ENCODE data around the gene HAUS1. TPM values are rescaled to one million over a fixed set of nuclear protein-coding genes. Genes with fewer than 3 reads are reported as not detected.

HAUS1 gene
- total RNA-seq: 10 to 100 TPM; 41.0 to 49.4 TPM

GRCh38 chr18:46104128-46104911 lies at the start of gene HAUS1:
TSS of gene HAUS1 (plus strand) at chr18:46104385. CDS start at chr18:46104412, 27 bp downstream.
- POLR2A ChIA-PET: interaction anchor here (0.8 kb wide), 1 partner anchor 8 kb away, joined by 3 read pairs; no protein-coding TSS in a partner anchor

GRCh38 chr18:46054956-46055837 lies 49.0 kb upstream of the HAUS1 start:
- DNase-seq (no peak), ATAC-seq (ENCODE audit: low read depth) (peak; percentile 80)
- Mint-ChIP-seq H3K27ac (peak overlapping the region; percentile 84), H3K27me3 (no peaks in the 10 kb centered on the region), H3K36me3 (no peaks in the 10 kb centered on the region), H3K9me3 (no peaks in the 10 kb centered on the region), H3K4me1 (peaks cover 18% of the 10 kb centered on the region), H3K4me3 (peak overlapping the region; percentile 61)
- POLR2A ChIA-PET: interaction anchor here (1.1 to 1.7 kb wide), 4 partner anchors 16 to 57 kb away, joined by 5 to 10 read pairs (median 6); partner anchors contain the start of genes ATP5F1A and PSTPIP2

More at GRCh38 chr18:46104128-46104911, at the start of gene HAUS1:
- peak; percentile 93 for ATAC-seq (ENCODE audit: low read depth)
- Mint-ChIP-seq H3K36me3 (peaks cover 5% of the 10 kb centered on the region), H3K27ac (peak within 1 kb of the TSS; percentile 91), H3K4me1 (peaks cover 20% of the 10 kb centered on the region), H3K4me3 (peak within 1 kb of the TSS; percentile 98), H3K27me3 (no peaks in the 10 kb centered on the region), H3K9me3 (no peaks in the 10 kb centered on the region)
- DNase-seq: peak; percentile 81

- peak overlapping the region; percentile 84 for H3K27ac Mint-ChIP-seq
- POLR2A ChIA-PET: interaction anchor here (1.1 to 1.7 kb wide), 4 partner anchors 16 to 58 kb away, joined by 5 to 10 read pairs (median 6); partner anchors contain the start of genes ATP5F1A and PSTPIP2
- H3K4me3 Mint-ChIP-seq: peak overlapping the region; percentile 61
- ATAC-seq (ENCODE audit: low read depth): peak; percentile 49
- no peaks in the 10 kb centered on the region for H3K27me3 Mint-ChIP-seq
- H3K9me3 Mint-ChIP-seq: no peaks in the 10 kb centered on the region
- H3K4me1 Mint-ChIP-seq: peaks cover 18% of the 10 kb centered on the region
- no peaks in the 10 kb centered on the region for H3K36me3 Mint-ChIP-seq
- no peak for DNase-seq
Observed at GRCh38 chr18:46055838-46056230, 48.4 kb upstream of the HAUS1 start.

DNA sequence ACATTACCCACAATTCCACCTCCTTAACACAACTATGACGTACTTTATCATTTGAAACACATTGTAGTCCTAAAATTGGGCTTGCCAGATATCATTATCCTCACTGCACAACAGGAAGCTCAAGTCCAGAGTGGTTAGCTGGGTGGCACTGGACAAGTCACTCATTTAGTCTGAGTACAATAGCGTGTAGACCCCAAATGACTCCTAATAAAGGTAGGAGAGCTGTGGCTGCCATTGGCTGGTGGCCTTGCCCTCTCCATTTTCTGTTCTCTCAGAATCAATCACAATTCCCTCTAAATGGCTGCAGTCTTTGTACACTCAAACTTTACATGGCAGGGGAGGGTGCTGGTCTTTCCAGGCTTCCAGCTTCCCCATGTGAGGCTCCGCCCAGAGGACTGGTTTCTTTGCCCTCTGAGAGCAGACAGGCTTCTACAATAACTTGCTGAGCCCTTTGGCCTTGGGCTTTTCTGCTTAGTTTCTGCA lies 43.8 kb upstream of the HAUS1 start:
- no peak overlapping the region for H3K27ac Mint-ChIP-seq
- DNase-seq (no peak), ATAC-seq (ENCODE audit: low read depth) (no peak)
- H3K4me3 Mint-ChIP-seq: no peak overlapping the region
- H3K27me3 Mint-ChIP-seq: no peaks in the 10 kb centered on the region
- no peaks in the 10 kb centered on the region for H3K9me3 Mint-ChIP-seq
- peaks cover 2% of the 10 kb centered on the region for H3K36me3 Mint-ChIP-seq
- peaks cover 11% of the 10 kb centered on the region for H3K4me1 Mint-ChIP-seq
- POLR2A ChIA-PET: no interaction called here

- no peak overlapping the region for H3K4me3 Mint-ChIP-seq
- no peak for DNase-seq
- no peak overlapping the region for H3K27ac Mint-ChIP-seq
- POLR2A ChIA-PET: interaction anchor here (1.3 kb wide), 1 partner anchor 11 kb away, joined by 6 read pairs; the partner anchor contains the start of gene PSTPIP2
- ATAC-seq (ENCODE audit: low read depth): no peak
- H3K9me3 Mint-ChIP-seq: no peaks in the 10 kb centered on the region
- peaks cover 2% of the 10 kb centered on the region for H3K36me3 Mint-ChIP-seq
- peaks cover 5% of the 10 kb centered on the region for H3K4me1 Mint-ChIP-seq
- no peaks in the 10 kb centered on the region for H3K27me3 Mint-ChIP-seq
Observed at GRCh38 chr18:46061387-46061786, 42.8 kb upstream of the HAUS1 start.

GRCh38 chr18:46061796-46062195 lies 42.4 kb upstream of the HAUS1 start:
- Mint-ChIP-seq H3K4me1 (peaks cover 5% of the 10 kb centered on the region), H3K27me3 (no peaks in the 10 kb centered on the region), H3K9me3 (no peaks in the 10 kb centered on the region), H3K36me3 (peaks cover 2% of the 10 kb centered on the region), H3K4me3 (no peak overlapping the region), H3K27ac (no peak overlapping the region)
- ATAC-seq (ENCODE audit: low read depth): no peak
- no peak for DNase-seq
- POLR2A ChIA-PET: interaction anchor here (1.3 kb wide), 1 partner anchor 10 kb away, joined by 6 read pairs; the partner anchor contains the start of gene PSTPIP2

GRCh38 chr18:46062781-46063180 lies 41.4 kb upstream of the HAUS1 start:
- Mint-ChIP-seq H3K36me3 (peaks cover 2% of the 10 kb centered on the region), H3K27ac (no peak overlapping the region), H3K4me3 (no peak overlapping the region), H3K4me1 (peaks cover 5% of the 10 kb centered on the region), H3K27me3 (no peaks in the 10 kb centered on the region), H3K9me3 (no peaks in the 10 kb centered on the region)
- DNase-seq (no peak), ATAC-seq (ENCODE audit: low read depth) (no peak)
- POLR2A ChIA-PET: no interaction called here

GRCh38 chr18:46067438-46068007 lies 36.7 kb upstream of the HAUS1 start:
- POLR2A ChIA-PET: no interaction called here
- no peaks in the 10 kb centered on the region for H3K36me3 Mint-ChIP-seq
- no peaks in the 10 kb centered on the region for H3K9me3 Mint-ChIP-seq
- peaks cover 20% of the 10 kb centered on the region for H3K4me1 Mint-ChIP-seq
- DNase-seq (no peak), ATAC-seq (ENCODE audit: low read depth) (no peak)
- no peak overlapping the region for H3K4me3 Mint-ChIP-seq
- H3K27ac Mint-ChIP-seq: no peak overlapping the region
- H3K27me3 Mint-ChIP-seq: no peaks in the 10 kb centered on the region

GRCh38 chr18:46068763-46069162 lies 35.4 kb upstream of the HAUS1 start:
- ATAC-seq (ENCODE audit: low read depth) (no peak), DNase-seq (no peak)
- no peak overlapping the region for H3K4me3 Mint-ChIP-seq
- no peaks in the 10 kb centered on the region for H3K9me3 Mint-ChIP-seq
- H3K36me3 Mint-ChIP-seq: no peaks in the 10 kb centered on the region
- H3K27ac Mint-ChIP-seq: no peak overlapping the region
- H3K4me1 Mint-ChIP-seq: peaks cover 26% of the 10 kb centered on the region
- POLR2A ChIA-PET: no interaction called here
- no peaks in the 10 kb centered on the region for H3K27me3 Mint-ChIP-seq

DNA sequence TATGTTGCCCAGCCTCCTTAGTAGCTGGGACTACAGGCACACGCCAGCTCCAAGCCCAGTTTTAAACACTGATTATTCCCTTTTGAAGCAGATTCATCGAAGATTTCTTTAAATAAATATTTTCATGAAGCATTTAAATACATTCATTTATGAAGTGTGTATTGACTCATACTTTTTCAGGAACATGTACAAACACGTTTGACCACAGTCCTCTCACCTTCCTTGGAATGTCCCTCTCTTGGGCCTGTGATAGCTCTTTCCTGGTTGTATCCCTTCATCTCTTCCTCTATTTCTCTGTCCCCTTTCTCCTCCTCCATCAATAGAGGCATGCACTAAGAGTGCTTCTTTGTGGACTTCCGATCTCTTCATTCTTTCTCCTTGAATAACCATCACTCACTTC lies 34.7 kb upstream of the HAUS1 start:
- Mint-ChIP-seq H3K36me3 (no peaks in the 10 kb centered on the region), H3K4me1 (peaks cover 29% of the 10 kb centered on the region), H3K27ac (no peak overlapping the region), H3K9me3 (no peaks in the 10 kb centered on the region), H3K4me3 (no peak overlapping the region), H3K27me3 (no peaks in the 10 kb centered on the region)
- ATAC-seq (ENCODE audit: low read depth) (no peak), DNase-seq (no peak)
- POLR2A ChIA-PET: no interaction called here

GRCh38 chr18:46070232-46070631 lies 34.0 kb upstream of the HAUS1 start:
- Mint-ChIP-seq H3K36me3 (no peaks in the 10 kb centered on the region), H3K9me3 (no peaks in the 10 kb centered on the region), H3K4me3 (no peak overlapping the region), H3K27me3 (no peaks in the 10 kb centered on the region), H3K27ac (no peak overlapping the region), H3K4me1 (peaks cover 29% of the 10 kb centered on the region)
- POLR2A ChIA-PET: no interaction called here
- ATAC-seq (ENCODE audit: low read depth): no peak
- DNase-seq: no peak

DNA sequence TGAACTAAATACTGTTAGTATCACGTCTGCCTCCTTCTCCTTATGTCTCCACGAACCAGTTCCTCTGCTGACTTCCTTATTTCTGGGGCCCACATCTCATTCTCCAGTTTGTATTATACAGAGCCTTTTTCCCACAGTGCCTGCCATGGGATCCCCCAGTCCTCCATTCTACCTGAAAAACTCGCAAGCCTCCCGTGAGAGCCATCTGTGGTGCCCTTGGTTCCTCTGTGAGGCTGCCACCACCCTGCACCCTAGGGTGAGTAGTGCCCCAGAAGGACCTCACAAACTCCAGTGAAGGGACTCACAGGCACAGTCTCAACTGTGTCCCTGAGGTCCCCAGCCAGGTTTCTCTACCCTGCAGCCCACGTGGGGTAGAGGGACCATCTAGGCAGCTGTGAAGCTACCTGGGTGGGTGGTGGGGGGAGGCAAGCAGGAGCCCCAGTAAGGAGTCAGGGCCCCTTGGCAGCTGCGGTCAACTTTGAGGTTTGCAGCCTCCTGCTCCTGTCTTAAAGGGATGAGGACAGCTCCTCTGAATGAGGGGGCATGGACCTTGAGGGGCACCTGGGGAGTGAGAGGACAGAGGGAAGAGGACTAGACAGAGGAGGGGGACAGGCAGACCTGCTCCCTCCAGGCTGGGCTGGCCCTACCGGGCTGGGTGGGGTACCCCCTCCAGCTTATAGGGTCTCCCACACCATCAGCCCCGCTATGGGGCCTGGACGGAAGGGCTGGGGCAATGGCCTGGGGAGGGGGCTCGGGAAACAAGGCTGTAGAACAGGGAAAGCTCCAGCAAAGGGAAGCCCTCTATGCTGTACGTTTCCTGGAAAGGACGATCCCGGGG lies 33.2 kb upstream of the HAUS1 start:
- H3K4me3 Mint-ChIP-seq: peak overlapping the region; percentile 78
- H3K4me1 Mint-ChIP-seq: peaks cover 29% of the 10 kb centered on the region
- no peaks in the 10 kb centered on the region for H3K36me3 Mint-ChIP-seq
- peak; percentile 11 for ATAC-seq (ENCODE audit: low read depth)
- H3K27ac Mint-ChIP-seq: peak overlapping the region; percentile 73
- H3K9me3 Mint-ChIP-seq: no peaks in the 10 kb centered on the region
- POLR2A ChIA-PET: interaction anchor here (0.9 to 2.3 kb wide), 7 partner anchors 10 to 384 kb away, joined by 3 to 10 read pairs (median 6); no protein-coding TSS in a partner anchor
- peak; percentile 44 for DNase-seq
- no peaks in the 10 kb centered on the region for H3K27me3 Mint-ChIP-seq
